K562 (cell line): ENCODE data around the gene DNMT3L.

Experiments
- CTCF ChIP-seq, 3 experiments: IDR thresholded peaks in 2 of 3; conservative IDR thresholded peaks in 1 of 3; 2 replicates each; pipeline ENCODE4 v1.5.1; 2011 to 2012; ENCODE audit warnings: low read length in 3 of 3, mild to moderate bottlenecking in 3 of 3, control low read depth in 2 of 3, improper control_type of control experiment in 1 of 3, inconsistent platforms in 1 of 3, low read depth in 1 of 3, mixed read lengths in 1 of 3, moderate library complexity in 1 of 3; ENCODE audit not compliant: insufficient read depth in 2 of 3
- EP300 ChIP-seq: IDR thresholded peaks from 2 replicates; pipeline ENCODE4 v1.6.1; 2012; ENCODE audit warnings: low read length, improper control_type of control experiment
- NCOA1 ChIP-seq: fragments of 450-650 bp; IDR thresholded peaks from 2 replicates; pipeline ENCODE4 v1.6.1; 2016; ENCODE audit warnings: low read depth
- PHF21A ChIP-seq: fragments of 450-650 bp; IDR thresholded peaks from 2 replicates; pipeline ENCODE4 v1.6.1; 2017; ENCODE audit warnings: low read depth, borderline replicate concordance
- POLR2AphosphoS2 ChIP-seq: IDR thresholded peaks from 2 replicates; pipeline ENCODE4 v1.6.1; 2012; ENCODE audit warnings: low read length, improper control_type of control experiment
- SREBF2 ChIP-seq: sonication (generic); formaldehyde crosslinking; IDR thresholded peaks from 2 replicates; pipeline ENCODE4 v1.4.0; 2020; ENCODE audit warnings: mild to moderate bottlenecking, missing genetic modification reagents
- STAT5B ChIP-seq: fragments of 250-450 bp; sonication (Bioruptor Pico); IDR thresholded peaks from 2 replicates; pipeline ENCODE4 v1.8.0; 2021; ENCODE audit warnings: mild to moderate bottlenecking, inconsistent platforms
- TFAM ChIP-seq: fragments of 250-450 bp; sonication (Bioruptor Pico); conservative IDR thresholded peaks from 2 replicates; pipeline ENCODE4 v1.5.0; 2021; ENCODE audit warnings: mild to moderate bottlenecking, moderate library complexity
- TGIF2 ChIP-seq: sonication (generic); formaldehyde crosslinking; IDR thresholded peaks from 2 replicates; pipeline ENCODE4 v1.8.1; 2022; ENCODE audit warnings: mild to moderate bottlenecking, missing genetic modification reagents, moderate library complexity
- TSHZ1 ChIP-seq: fragments of 250-450 bp; sonication (Bioruptor Pico); IDR thresholded peaks from 2 replicates; pipeline ENCODE4 v1.4.0; 2020; ENCODE audit warnings: mild to moderate bottlenecking, moderate library complexity
- ZNF57 ChIP-seq: fragments of 450-650 bp; formaldehyde crosslinking; IDR thresholded peaks from 2 replicates; pipeline ENCODE4 v1.4.0; 2020; ENCODE audit warnings: mild to moderate bottlenecking, moderate library complexity
- ZNF77 ChIP-seq: fragments of 250-450 bp; sonication (Bioruptor Pico); IDR thresholded peaks from 2 replicates; pipeline ENCODE4 v1.5.0; 2020
- TF ChIP-seq, protein P1 (sequence below): sonication (generic); formaldehyde crosslinking; IDR thresholded peaks from 2 replicates; pipeline ENCODE4 v1.8.1; 2023; ENCODE audit warnings: mild to moderate bottlenecking, missing genetic modification reagents

DNA sequence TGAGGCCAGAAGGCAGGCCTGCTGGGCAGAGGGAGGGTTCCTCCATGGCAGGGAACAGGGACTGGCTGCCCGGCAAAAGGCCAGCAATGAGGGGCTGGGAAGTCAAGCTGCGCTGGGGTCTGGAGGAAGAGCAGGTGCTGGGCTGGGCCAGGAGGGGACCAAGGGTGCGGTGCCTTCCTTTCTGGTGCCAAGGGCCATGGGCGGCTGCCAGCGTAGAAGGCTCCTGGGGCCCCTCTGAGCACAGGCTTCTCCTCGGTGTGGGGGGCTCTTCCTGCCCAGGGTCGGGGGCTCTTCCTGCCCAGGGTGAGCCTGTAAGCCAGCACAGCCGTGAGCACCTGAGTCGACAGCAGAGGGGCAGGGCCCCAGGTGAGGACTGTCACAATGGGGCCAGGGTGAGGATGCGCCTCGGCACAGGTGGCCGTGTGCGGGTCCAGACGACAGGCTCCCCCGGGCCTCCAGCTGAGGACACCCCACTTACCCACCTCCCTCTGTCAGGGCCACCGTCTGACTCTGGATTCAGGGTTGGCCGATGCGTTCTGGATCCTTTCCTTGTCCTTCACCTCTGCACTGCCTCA, 10.7 kb upstream of the DNMT3L start:
- TF ChIP-seq POLR2AphosphoS2 (no peak), NCOA1 (no peak), EP300 (no peak), PHF21A (no peak), ZNF77 (CRISPR knock-in tag) (no peak), ZNF57 (CRISPR knock-in tag) (no peak), STAT5B (CRISPR knock-in tag) (no peak), TFAM (no peak), TGIF2 (no peak), SREBF2 (no peak), TSHZ1 (CRISPR knock-in tag) (no peak), CTCF (IDR thresholded peaks at IDR 0.05 in 2 of 3, conservative IDR thresholded peaks at IDR 0.05 in 1 of 3; ENCODE audit: insufficient read depth in 2 of 3, low read depth in 1 of 3, low read length in 3 of 3) (no peak)
- TF ChIP-seq, protein P1, sequence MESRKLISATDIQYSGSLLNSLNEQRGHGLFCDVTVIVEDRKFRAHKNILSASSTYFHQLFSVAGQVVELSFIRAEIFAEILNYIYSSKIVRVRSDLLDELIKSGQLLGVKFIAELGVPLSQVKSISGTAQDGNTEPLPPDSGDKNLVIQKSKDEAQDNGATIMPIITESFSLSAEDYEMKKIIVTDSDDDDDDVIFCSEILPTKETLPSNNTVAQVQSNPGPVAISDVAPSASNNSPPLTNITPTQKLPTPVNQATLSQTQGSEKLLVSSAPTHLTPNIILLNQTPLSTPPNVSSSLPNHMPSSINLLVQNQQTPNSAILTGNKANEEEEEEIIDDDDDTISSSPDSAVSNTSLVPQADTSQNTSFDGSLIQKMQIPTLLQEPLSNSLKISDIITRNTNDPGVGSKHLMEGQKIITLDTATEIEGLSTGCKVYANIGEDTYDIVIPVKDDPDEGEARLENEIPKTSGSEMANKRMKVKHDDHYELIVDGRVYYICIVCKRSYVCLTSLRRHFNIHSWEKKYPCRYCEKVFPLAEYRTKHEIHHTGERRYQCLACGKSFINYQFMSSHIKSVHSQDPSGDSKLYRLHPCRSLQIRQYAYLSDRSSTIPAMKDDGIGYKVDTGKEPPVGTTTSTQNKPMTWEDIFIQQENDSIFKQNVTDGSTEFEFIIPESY (CRISPR knock-in tag): no peak
